CD4-positive, alpha-beta T cell (primary cell): ENCODE data around the gene GNPDA1. TPM values are rescaled to one million over a fixed set of nuclear protein-coding genes. Genes with fewer than 3 reads are reported as not detected.
"Not testable (repeated sequence)": the region's sequence is repeated elsewhere in the genome, so short reads cannot be mapped to it uniquely, and the experiment has no call there.

Experiments used
- ATAC-seq: fragments of 200-7000 bp; cut with Tn5 transposase; one replicate; pipeline ENCODE4 v1.10.0; 2022; ENCODE audit warnings: mild to moderate bottlenecking; ENCODE audit not compliant: poor library complexity
- CTCF ChIA-PET: fragments of 350-600 bp; sonication (Branson Sonifier 250); formaldehyde crosslinking; loops from one replicate; lab custom pipeline; 2021; ENCODE audit warnings: antibody characterized with exemption, inconsistent platforms; lab: Charles Lee
- POLR2A ChIA-PET: fragments of 350-600 bp; sonication (Branson Sonifier 250); formaldehyde crosslinking; loops from one replicate; lab custom pipeline; 2021; ENCODE audit warnings: antibody characterized with exemption, inconsistent platforms; lab: Charles Lee
- DNase-seq, 14 experiments: peaks; one replicate each; pipeline ENCODE4 v3.0.0-alpha.2; 2013 to 2020; ENCODE audit warnings: mixed read lengths in 2 of 14
- H3K27ac ChIP-seq, 2 donors: one replicate each; pipeline versions ENCODE4 v1.5.1 to v1.7.0; 2013; ENCODE audit warnings: low read length in 2 of 2, low read depth in 1 of 2, mild to moderate bottlenecking in 1 of 2
- H3K27me3 ChIP-seq, 2 experiments: 1 replicate in 1 of 2; 2 replicates in 1 of 2; pipeline versions ENCODE4 v1.6.1 to v1.7.0; 2013; ENCODE audit warnings: low read length in 2 of 2, control low read depth in 1 of 2, mild to moderate bottlenecking in 1 of 2, moderate library complexity in 1 of 2; ENCODE audit not compliant: insufficient read depth in 2 of 2, control insufficient read depth in 1 of 2
- H3K36me3 ChIP-seq: one replicate; pipeline ENCODE4 v1.6.1; 2013; ENCODE audit warnings: low read length, control low read depth; ENCODE audit not compliant: insufficient read depth
- H3K4me1 ChIP-seq: one replicate; pipeline ENCODE4 v1.6.1; 2013; ENCODE audit warnings: low read length, control low read depth; ENCODE audit not compliant: insufficient read depth
- H3K4me3 ChIP-seq: one replicate; pipeline ENCODE4 v1.5.1; 2013; ENCODE audit warnings: mild to moderate bottlenecking, low read length, moderate library complexity
- H3K9me3 ChIP-seq, 2 experiments: 1 replicate in 1 of 2; 2 replicates in 1 of 2; pipeline versions ENCODE4 v1.6.1 to v1.7.0; 2013; ENCODE audit warnings: low read length in 2 of 2, mild to moderate bottlenecking in 2 of 2, control low read depth in 1 of 2, moderate library complexity in 1 of 2; ENCODE audit not compliant: control insufficient read depth in 1 of 2, insufficient read depth in 1 of 2
- H3K27ac Mint-ChIP-seq: one replicate; pipeline ENCODE4 v1.8.0; 2020; ENCODE audit warnings: mixed read lengths
- H3K27me3 Mint-ChIP-seq: one replicate; pipeline ENCODE4 v1.8.0; 2021; ENCODE audit warnings: mixed read lengths
- H3K36me3 Mint-ChIP-seq: one replicate; pipeline ENCODE4 v1.8.0; 2021; ENCODE audit warnings: low read depth, mixed read lengths
- H3K4me1 Mint-ChIP-seq: one replicate; pipeline ENCODE4 v1.8.0; 2021; ENCODE audit warnings: low read depth, mixed read lengths
- H3K4me3 Mint-ChIP-seq: one replicate; pipeline ENCODE4 v1.8.0; 2020; ENCODE audit warnings: mild to moderate bottlenecking, mixed read lengths
- H3K9me3 Mint-ChIP-seq: one replicate; pipeline ENCODE4 v1.8.0; 2020; ENCODE audit warnings: mixed read lengths
- intact Hi-C, 2 experiments: fragments of 100-400 bp; cut with DNase I in 1 of 2; cut with micrococcal nuclease in 1 of 2; formaldehyde crosslinking; loops; one replicate each; pipeline versions ENCODE4 v1.15.1 to v1.9.0; 2023 to 2025; cut with DNase I, micrococcal nuclease
- total RNA-seq, 174 experiments: library from RNA in 2 of 174; stranded (reverse) in 2 of 174; gene quantifications; one replicate each; pipeline ENCODE4 v1.2.3 and lab custom pipeline; 2021 to 2026
- TF ChIP-seq, protein P1 (sequence below): fragments of 200-600 bp; IDR thresholded peaks from one replicate; pipeline ENCODE4 v1.8.0; 2022; ENCODE audit warnings: antibody characterized with exemption, mild to moderate bottlenecking

The GNPDA1 gene
- total RNA-seq, 2 experiments from 2014 or later, result 5.8 to 6.6 TPM

DNA sequence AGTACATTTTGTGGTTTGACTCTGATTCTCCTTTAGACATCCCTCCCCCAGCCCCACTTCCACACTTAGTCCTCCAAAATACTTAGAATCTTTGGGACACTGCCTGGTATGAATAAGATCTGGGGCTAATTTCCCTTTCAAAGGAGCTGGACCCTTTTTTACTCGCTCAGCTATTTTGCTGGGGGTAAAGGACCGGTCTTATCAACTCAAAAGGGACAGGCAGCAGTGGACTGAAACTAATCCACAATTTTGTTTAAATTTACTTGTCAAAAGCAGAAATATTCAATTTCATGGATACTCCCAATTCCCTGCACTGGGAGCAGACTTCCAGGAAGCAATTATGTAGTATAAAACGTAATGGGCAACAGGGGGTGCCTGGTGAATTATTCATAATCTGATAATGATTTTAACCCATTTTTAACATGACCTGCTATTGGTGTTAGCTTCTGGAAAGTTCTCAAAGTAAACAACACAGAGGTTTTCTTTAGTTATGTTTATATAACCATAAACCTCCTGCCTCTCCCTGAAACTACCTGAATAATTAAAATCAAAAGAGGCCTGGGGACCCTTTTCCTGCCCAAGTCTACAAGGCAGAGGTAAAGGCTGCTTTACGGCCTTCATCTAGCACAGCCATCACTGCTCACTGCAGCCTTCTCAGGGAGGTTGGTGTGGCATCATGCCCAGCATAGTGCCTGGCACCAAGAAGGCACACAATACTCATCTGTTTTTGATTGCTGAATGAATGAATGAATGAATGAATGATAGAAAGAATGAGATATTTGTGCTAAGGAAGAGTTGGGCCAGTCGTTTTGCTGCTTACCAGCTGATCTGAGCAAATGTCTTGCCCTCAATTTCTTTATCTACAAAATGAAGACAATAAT lies 44.2 kb upstream of the GNPDA1 start:
- peaks cover 3% of the 10 kb centered on the region for H3K4me1 ChIP-seq
- H3K36me3 Mint-ChIP-seq, result no peaks in the 10 kb centered on the region
- H3K4me3 Mint-ChIP-seq, result no peak overlapping the region
- H3K4me1 Mint-ChIP-seq, result peaks cover 6% of the 10 kb centered on the region
- no peaks in the 10 kb centered on the region for H3K36me3 ChIP-seq
- no peaks in the 10 kb centered on the region for H3K27me3 Mint-ChIP-seq
- ChIA-PET CTCF (interaction anchor here (0.7 kb wide), 2 partner anchors 144 to 197 kb away, joined by 3 read pairs; no protein-coding TSS in a partner anchor), POLR2A (interaction anchor here (0.6 kb wide), 1 partner anchor 525 kb away, joined by 4 read pairs; no protein-coding TSS in a partner anchor)
- TF ChIP-seq, protein P1, sequence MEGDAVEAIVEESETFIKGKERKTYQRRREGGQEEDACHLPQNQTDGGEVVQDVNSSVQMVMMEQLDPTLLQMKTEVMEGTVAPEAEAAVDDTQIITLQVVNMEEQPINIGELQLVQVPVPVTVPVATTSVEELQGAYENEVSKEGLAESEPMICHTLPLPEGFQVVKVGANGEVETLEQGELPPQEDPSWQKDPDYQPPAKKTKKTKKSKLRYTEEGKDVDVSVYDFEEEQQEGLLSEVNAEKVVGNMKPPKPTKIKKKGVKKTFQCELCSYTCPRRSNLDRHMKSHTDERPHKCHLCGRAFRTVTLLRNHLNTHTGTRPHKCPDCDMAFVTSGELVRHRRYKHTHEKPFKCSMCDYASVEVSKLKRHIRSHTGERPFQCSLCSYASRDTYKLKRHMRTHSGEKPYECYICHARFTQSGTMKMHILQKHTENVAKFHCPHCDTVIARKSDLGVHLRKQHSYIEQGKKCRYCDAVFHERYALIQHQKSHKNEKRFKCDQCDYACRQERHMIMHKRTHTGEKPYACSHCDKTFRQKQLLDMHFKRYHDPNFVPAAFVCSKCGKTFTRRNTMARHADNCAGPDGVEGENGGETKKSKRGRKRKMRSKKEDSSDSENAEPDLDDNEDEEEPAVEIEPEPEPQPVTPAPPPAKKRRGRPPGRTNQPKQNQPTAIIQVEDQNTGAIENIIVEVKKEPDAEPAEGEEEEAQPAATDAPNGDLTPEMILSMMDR, result no peak
- intact Hi-C loops, result no loop called here
- H3K9me3 Mint-ChIP-seq, result no peaks in the 10 kb centered on the region
- H3K27me3 ChIP-seq, result no peaks in the 10 kb centered on the region
- DNase-seq, result no peak
- H3K27ac ChIP-seq, result no peak overlapping the region
- H3K4me3 ChIP-seq, result no peak overlapping the region
- no peak overlapping the region for H3K27ac Mint-ChIP-seq
- ATAC-seq, result no peak
- H3K9me3 ChIP-seq, result no peaks in the 10 kb centered on the region

DNA sequence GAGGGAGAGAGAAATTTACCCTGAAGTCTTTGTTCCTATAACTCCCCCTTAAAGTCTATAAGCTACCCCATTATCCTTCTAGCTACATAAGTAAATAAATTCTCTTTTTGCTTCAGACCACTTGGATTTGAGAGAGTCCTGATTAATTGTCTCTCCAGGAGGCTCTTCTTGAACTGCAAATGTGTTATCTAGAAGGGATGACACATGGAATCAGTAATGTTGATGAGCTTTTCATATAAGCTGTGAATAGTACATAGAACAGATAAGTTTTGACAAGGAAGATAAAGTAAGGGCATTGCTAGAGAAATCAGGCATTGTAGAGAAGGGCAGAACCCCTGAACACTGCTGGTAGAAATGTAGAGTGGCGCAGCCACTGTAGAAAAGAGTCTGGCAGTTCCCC lies 42.5 kb upstream of the GNPDA1 start:
- H3K4me1 Mint-ChIP-seq, result peaks cover 6% of the 10 kb centered on the region

DNA sequence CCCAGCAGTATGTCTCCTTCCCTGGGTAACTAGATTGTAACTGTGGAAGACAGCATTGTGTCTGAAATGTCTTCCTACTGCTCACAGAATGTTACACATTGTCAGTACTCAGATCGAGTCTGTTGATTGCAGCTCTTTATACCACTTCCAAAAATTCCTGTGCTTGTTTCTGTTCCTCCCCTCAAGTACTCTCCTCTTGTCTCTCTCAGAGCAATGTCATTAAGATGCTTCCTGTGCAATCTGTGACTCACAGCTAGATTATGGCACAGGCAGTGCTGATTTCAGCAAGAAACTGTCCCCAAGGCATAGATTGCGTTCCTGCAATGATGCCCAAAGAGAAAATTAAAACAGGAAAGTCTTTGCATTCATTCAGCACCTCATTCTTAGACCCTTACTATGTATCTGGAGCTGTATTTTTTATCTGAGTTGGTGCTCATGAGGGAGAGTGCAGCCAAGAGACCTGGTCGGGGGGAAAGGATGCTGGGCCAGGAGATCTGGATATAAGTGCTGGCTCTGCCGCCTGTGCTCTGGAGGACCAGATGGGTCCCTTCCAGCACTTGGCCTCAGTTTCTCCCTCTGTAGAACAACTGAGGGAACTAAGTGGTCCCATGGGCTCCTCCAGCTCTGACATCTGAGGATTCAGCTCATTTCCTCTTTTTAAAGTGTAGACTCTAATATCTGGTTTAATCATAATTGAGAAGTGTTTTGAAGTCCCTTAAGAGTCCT lies 40.8 kb upstream of the GNPDA1 start:
- Mint-ChIP-seq H3K4me1 (peaks cover 6% of the 10 kb centered on the region), H3K9me3 (no peaks in the 10 kb centered on the region), H3K4me3 (no peak overlapping the region), H3K36me3 (no peaks in the 10 kb centered on the region), H3K27ac (no peak overlapping the region), H3K27me3 (no peaks in the 10 kb centered on the region)
- H3K27me3 ChIP-seq, result no peaks in the 10 kb centered on the region
- ATAC-seq, result no peak
- H3K27ac ChIP-seq, result no peak overlapping the region
- H3K9me3 ChIP-seq, result no peaks in the 10 kb centered on the region
- peaks cover 3% of the 10 kb centered on the region for H3K4me1 ChIP-seq
- H3K4me3 ChIP-seq, result no peak overlapping the region
- DNase-seq, result peak in 3 of 14 experiments; percentile 14 to 51 (median 42)
- intact Hi-C loops, result no loop called here
- ChIA-PET CTCF (interaction anchor here (0.9 kb wide), 1 partner anchor 19 kb away, joined by 3 read pairs; no protein-coding TSS in a partner anchor), POLR2A (interaction anchor here (1.0 to 2.0 kb wide), 4 partner anchors 17 to 55 kb away, joined by 3 to 9 read pairs (median 6); partner anchors contain the start of gene NDFIP1)
- no peaks in the 10 kb centered on the region for H3K36me3 ChIP-seq
- TF ChIP-seq, protein P1, result no peak

More for the DNA sequence above, 42.5 kb upstream of the GNPDA1 start:
- Histone ChIP-seq H3K36me3 (no peaks in the 10 kb centered on the region), H3K9me3 (no peaks in the 10 kb centered on the region), H3K27me3 (no peaks in the 10 kb centered on the region), H3K4me3 (no peak overlapping the region), H3K27ac (no peak overlapping the region), H3K4me1 (peaks cover 3% of the 10 kb centered on the region)
- Mint-ChIP-seq H3K36me3 (no peaks in the 10 kb centered on the region), H3K9me3 (no peaks in the 10 kb centered on the region), H3K27me3 (no peaks in the 10 kb centered on the region), H3K4me3 (no peak overlapping the region), H3K27ac (no peak overlapping the region)
- ATAC-seq (no peak), DNase-seq (no peak)
- CTCF ChIA-PET, result no interaction called here
- POLR2A ChIA-PET, result no interaction called here
- intact Hi-C loops, result no loop called here
- TF ChIP-seq, protein P1, result no peak

DNA sequence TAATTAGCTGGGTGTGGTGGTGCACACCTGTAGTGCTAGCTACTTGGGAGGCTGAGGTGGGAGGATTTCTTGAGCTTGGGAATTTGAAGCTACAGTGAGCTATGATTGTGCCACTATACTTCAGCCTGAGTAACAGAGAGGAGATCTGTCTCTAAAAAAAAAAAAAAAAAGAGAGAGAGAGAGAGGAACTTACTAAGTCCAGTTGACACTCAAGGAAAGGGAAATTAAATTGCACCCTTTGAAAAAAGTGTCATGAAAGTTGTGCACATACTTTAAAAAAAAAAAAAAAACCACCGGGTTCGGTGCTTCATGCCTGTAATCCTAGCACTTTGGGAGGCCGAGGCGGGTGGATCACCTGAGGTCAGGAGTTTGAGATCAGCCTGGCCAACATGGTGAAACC lies 39.2 kb upstream of the GNPDA1 start:
- H3K4me1 ChIP-seq, H3K4me1 Mint-ChIP-seq, H3K27ac Mint-ChIP-seq, H3K27me3 Mint-ChIP-seq, POLR2A ChIA-PET, H3K27me3 ChIP-seq, H3K4me3 ChIP-seq, ATAC-seq, DNase-seq, H3K4me3 Mint-ChIP-seq, H3K9me3 ChIP-seq, H3K27ac ChIP-seq, H3K36me3 ChIP-seq, intact Hi-C loops, H3K36me3 Mint-ChIP-seq, CTCF ChIA-PET, H3K9me3 Mint-ChIP-seq: not testable (repeated sequence)
